Vagina (tissue), 2 donors: Measurements from ENCODE around the gene NPAS3.

Experiments
- CTCF ChIP-seq, 3 experiments: fragments of 450-650 bp in 2 of 3; fragments of 200-600 bp in 1 of 3; sonication (generic) in 1 of 3; IDR thresholded peaks; one replicate each; pipeline ENCODE4 v1.5.1; 2017 to 2019; ENCODE audit warnings: antibody characterized with exemption in 3 of 3, mild to moderate bottlenecking in 2 of 3, moderate library complexity in 2 of 3
- POLR2A ChIP-seq, 2 donors: fragments of 450-650 bp; IDR thresholded peaks; one replicate each; pipeline ENCODE4 v1.6.1; 2017; ENCODE audit warnings: antibody characterized with exemption in 2 of 2, mild to moderate bottlenecking in 2 of 2, moderate library complexity in 2 of 2
- POLR2AphosphoS5 ChIP-seq, 2 donors: sonication (generic); formaldehyde crosslinking; IDR thresholded peaks; one replicate each; pipeline ENCODE4 v1.9.0; 2017; ENCODE audit warnings: antibody characterized with exemption in 2 of 2, mild to moderate bottlenecking in 2 of 2, low read depth in 1 of 2; ENCODE audit not compliant: insufficient read depth in 1 of 2

- no peak for TF ChIP-seq CTCF (IDR thresholded peaks at IDR 0.05)
- no peak for TF ChIP-seq POLR2AphosphoS5 (IDR thresholded peaks at IDR 0.05; ENCODE audit: insufficient read depth in 1 of 2, low read depth in 1 of 2)
- no peak for TF ChIP-seq POLR2A (IDR thresholded peaks at IDR 0.05)
Observed at GRCh38 chr14:33332497-33332896, 393.8 kb downstream of the NPAS3 start.
